ENCODE measurements around the gene PAPSS1. TPM values are rescaled to one million over a fixed set of nuclear protein-coding genes. Genes with fewer than 3 reads are reported as not detected.

PAPSS1 gene
- total and polyA plus RNA-seq, 2 experiments from 2014 or later = 72.0 to 85.8 TPM

- no peaks in the 10 kb centered on the region for H3K9me3 Mint-ChIP-seq
- ATAC-seq (no peak), DNase-seq (ENCODE audit: low spot score) (no peak)
- H3K4me1 Mint-ChIP-seq = no peaks in the 10 kb centered on the region
- 0 out of 2 replicates have a peak, but pooled peaks cover 11% of the 10 kb centered on the region for H3K9me2 ChIP-seq (ENCODE audit: insufficient read depth)
- TF ChIP-seq ETS1 (IDR thresholded peaks at IDR 0.05) (no peak), EZH2phosphoT487 (IDR thresholded peaks at IDR 0.05; ENCODE audit: unreplicated experiment) (no peak), NANOG (IDR thresholded peaks at IDR 0.05; ENCODE audit: borderline replicate concordance) (no peak), STAT1 (IDR thresholded peaks at IDR 0.05; ENCODE audit: unreplicated experiment) (no peak), ZNF331 (CRISPR knock-in tag; IDR thresholded peaks at IDR 0.05; ENCODE audit: low read depth) (no peak), ZNF462 (CRISPR knock-in tag; IDR thresholded peaks at IDR 0.05) (no peak), POLR2AphosphoS5 (IDR thresholded peaks at IDR 0.05; ENCODE audit: low read depth) (no peak), JUNB (IDR thresholded peaks at IDR 0.05; ENCODE audit: unreplicated experiment) (no peak), CREB1 (CRISPR knock-in tag; IDR thresholded peaks at IDR 0.05; ENCODE audit: low read depth) (no peak), CTCF (conservative IDR thresholded peaks at IDR 0.05; ENCODE audit: low read depth in 2 of 2) (no peak), ZNF114 (CRISPR knock-in tag; IDR thresholded peaks at IDR 0.05) (no peak), REST (IDR thresholded peaks at IDR 0.05; ENCODE audit: unreplicated experiment) (no peak), EZH2 (IDR thresholded peaks at IDR 0.05; ENCODE audit: low read depth, unreplicated experiment) (no peak)
- no peaks in the 10 kb centered on the region for H3K79me2 ChIP-seq (replicated peaks; ENCODE audit: insufficient read depth)
- H2AFZ ChIP-seq = peak overlapping the region; percentile 78; the same call in 1 of the 2 replicates
- H3K36me3 ChIP-seq (ENCODE audit: insufficient read depth) = no peaks in the 10 kb centered on the region
- no peak overlapping the region for H3K4me2 ChIP-seq
- H3K27ac Mint-ChIP-seq = no peak overlapping the region
- H3K27me3 ChIP-seq (ENCODE audit: insufficient read depth) = no peaks in the 10 kb centered on the region
- H3K27ac ChIP-seq (ENCODE audit: low read depth) = no peak overlapping the region
- H3K4me1 ChIP-seq (ENCODE audit: insufficient read depth) = no peaks in the 10 kb centered on the region
- H3K4me3 ChIP-seq = no peak overlapping the region
- no peak overlapping the region for H3K4me3 Mint-ChIP-seq
- H3K36me3 Mint-ChIP-seq (ENCODE audit: low read depth) = no peaks in the 10 kb centered on the region
- no peaks in the 10 kb centered on the region for H4K20me1 ChIP-seq (replicated peaks; ENCODE audit: insufficient read depth)
- H3F3A ChIP-seq (replicated peaks; ENCODE audit: low read depth) = no peaks in the 10 kb centered on the region
- H3K27me3 Mint-ChIP-seq (ENCODE audit: insufficient read depth, low read depth, poor library complexity) = no peaks in the 10 kb centered on the region
These were observed 144.8 kb downstream of the PAPSS1 start for GRCh38 chr4:107575243-107575642.
